Neural cell (in vitro differentiated cells): ENCODE results near the gene SMPD3.

Experiments used
- EP300 ChIP-seq: fragments of 450-650 bp; conservative IDR thresholded peaks from 2 replicates; pipeline ENCODE4 v1.6.1; 2014; ENCODE audit warnings: antibody characterized with exemption, mild to moderate bottlenecking, moderate library complexity; ENCODE audit not compliant: poor library complexity, severe bottlenecking
- EZH2 ChIP-seq: fragments of 200-600, 300-800 bp; shearing (Covaris generic), sonication (generic); IDR thresholded peaks from 2 replicates; pipeline ENCODE4 v1.6.1; 2014; ENCODE audit warnings: antibody characterized with exemption, low read length, borderline replicate concordance, mild to moderate bottlenecking; ENCODE audit not compliant: insufficient read depth, poor library complexity, severe bottlenecking
- MXI1 ChIP-seq: fragments of 450-650 bp; conservative IDR thresholded peaks from 2 replicates; pipeline ENCODE4 v1.6.1; 2014; ENCODE audit warnings: antibody characterized with exemption, mild to moderate bottlenecking; ENCODE audit not compliant: poor library complexity, severe bottlenecking
- POLR2AphosphoS5 ChIP-seq: IDR thresholded peaks from 2 replicates; pipeline ENCODE4 v1.6.1; 2012
- RAD21 ChIP-seq: fragments of 450-650 bp; conservative IDR thresholded peaks from 2 replicates; pipeline ENCODE4 v1.6.1; 2014; ENCODE audit warnings: antibody characterized with exemption, mild to moderate bottlenecking, moderate library complexity
- SMC3 ChIP-seq: fragments of 450-650 bp; conservative IDR thresholded peaks from 2 replicates; pipeline ENCODE4 v1.6.1; 2014; ENCODE audit warnings: antibody characterized with exemption, mild to moderate bottlenecking, moderate library complexity; ENCODE audit not compliant: poor library complexity
- TAF1 ChIP-seq: IDR thresholded peaks from 2 replicates; pipeline ENCODE4 v1.6.1; 2012; ENCODE audit warnings: low read depth
- TF ChIP-seq, protein P1 (sequence below): fragments of 450-650 bp; IDR thresholded peaks from 2 replicates; pipeline ENCODE4 v1.5.1; 2014; ENCODE audit warnings: antibody characterized with exemption, mild to moderate bottlenecking, moderate library complexity; ENCODE audit not compliant: poor library complexity, severe bottlenecking
- TF ChIP-seq, protein P2 (sequence below): IDR thresholded peaks from 2 replicates; pipeline ENCODE4 v1.6.1; 2012; ENCODE audit warnings: borderline replicate concordance

DNA sequence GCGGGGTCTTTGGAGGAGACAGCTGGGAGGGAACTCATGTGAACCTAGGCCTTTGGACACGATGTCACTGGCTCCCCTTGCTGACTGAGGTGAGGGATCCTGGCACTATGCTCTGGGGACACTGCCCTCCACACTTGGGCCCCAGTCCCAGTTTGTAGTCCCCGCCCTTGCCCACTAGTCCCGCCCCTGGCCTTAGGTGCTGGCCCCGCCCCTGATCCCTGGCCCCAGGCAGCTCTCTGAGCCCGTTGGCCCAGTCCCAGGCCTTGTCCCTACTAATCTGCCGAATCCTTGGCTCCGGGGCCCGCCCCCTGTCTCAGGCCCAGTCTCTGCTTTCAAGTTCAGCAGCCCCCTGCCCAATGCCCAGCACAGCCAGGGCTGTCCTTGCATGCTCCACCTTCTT lies 61.0 kb downstream of the SMPD3 start:
- TF ChIP-seq, protein P1, sequence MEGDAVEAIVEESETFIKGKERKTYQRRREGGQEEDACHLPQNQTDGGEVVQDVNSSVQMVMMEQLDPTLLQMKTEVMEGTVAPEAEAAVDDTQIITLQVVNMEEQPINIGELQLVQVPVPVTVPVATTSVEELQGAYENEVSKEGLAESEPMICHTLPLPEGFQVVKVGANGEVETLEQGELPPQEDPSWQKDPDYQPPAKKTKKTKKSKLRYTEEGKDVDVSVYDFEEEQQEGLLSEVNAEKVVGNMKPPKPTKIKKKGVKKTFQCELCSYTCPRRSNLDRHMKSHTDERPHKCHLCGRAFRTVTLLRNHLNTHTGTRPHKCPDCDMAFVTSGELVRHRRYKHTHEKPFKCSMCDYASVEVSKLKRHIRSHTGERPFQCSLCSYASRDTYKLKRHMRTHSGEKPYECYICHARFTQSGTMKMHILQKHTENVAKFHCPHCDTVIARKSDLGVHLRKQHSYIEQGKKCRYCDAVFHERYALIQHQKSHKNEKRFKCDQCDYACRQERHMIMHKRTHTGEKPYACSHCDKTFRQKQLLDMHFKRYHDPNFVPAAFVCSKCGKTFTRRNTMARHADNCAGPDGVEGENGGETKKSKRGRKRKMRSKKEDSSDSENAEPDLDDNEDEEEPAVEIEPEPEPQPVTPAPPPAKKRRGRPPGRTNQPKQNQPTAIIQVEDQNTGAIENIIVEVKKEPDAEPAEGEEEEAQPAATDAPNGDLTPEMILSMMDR, result no peak
- no peak for TF ChIP-seq EP300
- TF ChIP-seq POLR2AphosphoS5, result no peak
- TF ChIP-seq EZH2, result no peak
- no peak for TF ChIP-seq RAD21
- TF ChIP-seq, protein P2, sequence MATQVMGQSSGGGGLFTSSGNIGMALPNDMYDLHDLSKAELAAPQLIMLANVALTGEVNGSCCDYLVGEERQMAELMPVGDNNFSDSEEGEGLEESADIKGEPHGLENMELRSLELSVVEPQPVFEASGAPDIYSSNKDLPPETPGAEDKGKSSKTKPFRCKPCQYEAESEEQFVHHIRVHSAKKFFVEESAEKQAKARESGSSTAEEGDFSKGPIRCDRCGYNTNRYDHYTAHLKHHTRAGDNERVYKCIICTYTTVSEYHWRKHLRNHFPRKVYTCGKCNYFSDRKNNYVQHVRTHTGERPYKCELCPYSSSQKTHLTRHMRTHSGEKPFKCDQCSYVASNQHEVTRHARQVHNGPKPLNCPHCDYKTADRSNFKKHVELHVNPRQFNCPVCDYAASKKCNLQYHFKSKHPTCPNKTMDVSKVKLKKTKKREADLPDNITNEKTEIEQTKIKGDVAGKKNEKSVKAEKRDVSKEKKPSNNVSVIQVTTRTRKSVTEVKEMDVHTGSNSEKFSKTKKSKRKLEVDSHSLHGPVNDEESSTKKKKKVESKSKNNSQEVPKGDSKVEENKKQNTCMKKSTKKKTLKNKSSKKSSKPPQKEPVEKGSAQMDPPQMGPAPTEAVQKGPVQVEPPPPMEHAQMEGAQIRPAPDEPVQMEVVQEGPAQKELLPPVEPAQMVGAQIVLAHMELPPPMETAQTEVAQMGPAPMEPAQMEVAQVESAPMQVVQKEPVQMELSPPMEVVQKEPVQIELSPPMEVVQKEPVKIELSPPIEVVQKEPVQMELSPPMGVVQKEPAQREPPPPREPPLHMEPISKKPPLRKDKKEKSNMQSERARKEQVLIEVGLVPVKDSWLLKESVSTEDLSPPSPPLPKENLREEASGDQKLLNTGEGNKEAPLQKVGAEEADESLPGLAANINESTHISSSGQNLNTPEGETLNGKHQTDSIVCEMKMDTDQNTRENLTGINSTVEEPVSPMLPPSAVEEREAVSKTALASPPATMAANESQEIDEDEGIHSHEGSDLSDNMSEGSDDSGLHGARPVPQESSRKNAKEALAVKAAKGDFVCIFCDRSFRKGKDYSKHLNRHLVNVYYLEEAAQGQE, result no peak
- no peak for TF ChIP-seq MXI1
- TF ChIP-seq SMC3, result no peak
- TF ChIP-seq TAF1, result no peak
